ENCODE measurements around the gene C1QTNF4. TPM values are rescaled to one million over a fixed set of nuclear protein-coding genes. Genes with fewer than 3 reads are reported as not detected.

The C1QTNF4 gene
- polyA plus RNA-seq, 3 donors = 6.8 to 14.3 (median 11.8) TPM

Other genes starting within 250 kb of the C1QTNF4 start
- under 1 TPM; 0.07 to 0.14 (median 0.10) TPM for gene MYBPC3, start 241.7 kb downstream of the C1QTNF4 start, polyA plus RNA-seq (ENCODE audit: insufficient read length in 3 of 3)
- 1 to 10 TPM; 3.7 to 5.7 (median 4.6) TPM for gene SPI1, start 215.9 kb downstream of the C1QTNF4 start, polyA plus RNA-seq (ENCODE audit: insufficient read length in 3 of 3)
- 10 to 100 TPM; 58.4 to 71.9 (median 64.3) TPM for gene SLC39A13, start 185.8 kb downstream of the C1QTNF4 start, polyA plus RNA-seq (ENCODE audit: insufficient read length in 3 of 3)
- 100 to 1,000 TPM; 137 to 154 (median 143) TPM for gene PSMC3, start 168.0 kb downstream of the C1QTNF4 start, polyA plus RNA-seq (ENCODE audit: insufficient read length in 3 of 3)
- gene RAPSN, start 145.3 kb downstream of the C1QTNF4 start, polyA plus RNA-seq (ENCODE audit: insufficient read length in 3 of 3) = under 1 TPM; 0.23 to 0.52 (median 0.49) TPM
- 100 to 1,000 TPM in 2 of 3 donors, 10 to 100 TPM in 1; 91.7 to 120 (median 119) TPM for gene CELF1, start 41.3 kb downstream of the C1QTNF4 start, polyA plus RNA-seq (ENCODE audit: insufficient read length in 3 of 3)
- gene PTPMT1, start 28.8 kb downstream of the C1QTNF4 start, polyA plus RNA-seq (ENCODE audit: insufficient read length in 3 of 3) = 10 to 100 TPM; 50.5 to 60.5 (median 55.3) TPM
- gene KBTBD4, start 15.4 kb downstream of the C1QTNF4 start, polyA plus RNA-seq (ENCODE audit: insufficient read length in 3 of 3) = 10 to 100 TPM; 28.6 to 29.4 (median 29.0) TPM
- gene NDUFS3, start 15.3 kb downstream of the C1QTNF4 start, polyA plus RNA-seq (ENCODE audit: insufficient read length in 3 of 3) = 100 to 1,000 TPM; 140 to 150 (median 144) TPM
- gene FAM180B, start 7.7 kb downstream of the C1QTNF4 start, polyA plus RNA-seq (ENCODE audit: insufficient read length in 3 of 3) = under 1 TPM; 0.26 to 0.70 (median 0.65) TPM
- 100 to 1,000 TPM; 122 to 130 (median 128) TPM for gene MTCH2, start 48.1 kb upstream of the C1QTNF4 start, polyA plus RNA-seq (ENCODE audit: insufficient read length in 3 of 3)
- gene AGBL2, start 121.0 kb upstream of the C1QTNF4 start, polyA plus RNA-seq (ENCODE audit: insufficient read length in 3 of 3) = 10 to 100 TPM in 2 of 3 donors, 1 to 10 TPM in 1; 6.1 to 16.2 (median 13.1) TPM
- 100 to 1,000 TPM in 2 of 3 donors, 10 to 100 TPM in 1; 86.8 to 205 (median 181) TPM for gene FNBP4, start 172.9 kb upstream of the C1QTNF4 start, polyA plus RNA-seq (ENCODE audit: insufficient read length in 3 of 3)